Ascending aorta (tissue), 2 donors: ENCODE measurements around the gene SLC7A1. TPM values are rescaled to one million over a fixed set of nuclear protein-coding genes. Genes with fewer than 3 reads are reported as not detected.

Experiments
- DNase-seq, 2 donors: peaks; one replicate each; pipeline ENCODE4 v3.0.0-alpha.2; 2019; ENCODE audit warnings: low spot score in 2 of 2
- H3K27ac ChIP-seq, 2 donors: fragments of 200-600 bp; sonication (generic); one replicate each; pipeline ENCODE4 v1.5.1; 2016 to 2017; ENCODE audit warnings: mild to moderate bottlenecking in 1 of 2
- H3K27me3 ChIP-seq: fragments of 200-600 bp; sonication (generic); one replicate; pipeline ENCODE4 v1.5.1; 2017
- H3K36me3 ChIP-seq, 2 donors: fragments of 200-600 bp; sonication (generic); one replicate each; pipeline ENCODE4 v1.5.1; 2016
- H3K4me1 ChIP-seq, 2 donors: fragments of 200-600 bp; sonication (generic); one replicate each; pipeline ENCODE4 v1.5.1; 2016 to 2017; ENCODE audit warnings: mild to moderate bottlenecking in 1 of 2
- H3K4me3 ChIP-seq, 2 donors: fragments of 200-600 bp; sonication (generic); one replicate each; pipeline ENCODE4 v1.5.1; 2016 to 2017; ENCODE audit warnings: mild to moderate bottlenecking in 1 of 2
- H3K9me3 ChIP-seq, 2 donors: fragments of 200-600 bp; sonication (generic); one replicate each; pipeline ENCODE4 v1.5.1; 2016
- intact Hi-C: fragments of 100-400 bp; cut with DNase I; formaldehyde crosslinking; loops from one replicate; pipeline ENCODE4 v1.15.1; 2023
- total RNA-seq: library from RNA; depleted of rRNA; stranded (reverse); fragments of >200 nt; gene quantifications from one replicate; pipeline ENCODE4 v1.1.0, GENCODE V29; 2016
- TF ChIP-seq, protein P1 (sequence below), 3 experiments: fragments of 200-600 bp in 2 of 3; fragments of 450-650 bp in 1 of 3; sonication (generic) in 2 of 3; IDR thresholded peaks; one replicate each; pipeline ENCODE4 v1.5.1; 2016 to 2019; ENCODE audit warnings: antibody characterized with exemption in 3 of 3, mild to moderate bottlenecking in 1 of 3, moderate library complexity in 1 of 3

SLC7A1 gene
- total RNA-seq, 1 donor from 2014 or later, result 17.2 TPM

DNA sequence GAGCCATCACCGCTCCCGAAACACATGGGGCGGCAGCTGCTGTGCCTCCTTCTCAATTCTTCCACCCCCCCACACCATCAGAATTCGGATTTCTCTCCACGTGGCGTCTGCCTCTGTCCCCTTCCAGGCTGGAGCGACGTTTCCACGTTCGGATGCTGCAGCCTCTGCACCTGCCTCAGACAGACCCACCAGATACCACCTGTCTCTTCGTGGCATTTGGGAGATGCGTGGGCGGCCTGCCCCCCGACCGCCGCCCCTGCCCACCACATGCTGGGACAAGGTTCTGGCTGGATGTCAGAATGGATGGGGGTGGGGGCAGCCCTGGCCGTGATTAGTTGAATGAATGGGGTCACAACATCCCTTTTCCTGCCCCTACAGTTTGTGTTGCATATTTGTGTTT lies 90.0 kb downstream of the SLC7A1 start:
- TF ChIP-seq, protein P1, sequence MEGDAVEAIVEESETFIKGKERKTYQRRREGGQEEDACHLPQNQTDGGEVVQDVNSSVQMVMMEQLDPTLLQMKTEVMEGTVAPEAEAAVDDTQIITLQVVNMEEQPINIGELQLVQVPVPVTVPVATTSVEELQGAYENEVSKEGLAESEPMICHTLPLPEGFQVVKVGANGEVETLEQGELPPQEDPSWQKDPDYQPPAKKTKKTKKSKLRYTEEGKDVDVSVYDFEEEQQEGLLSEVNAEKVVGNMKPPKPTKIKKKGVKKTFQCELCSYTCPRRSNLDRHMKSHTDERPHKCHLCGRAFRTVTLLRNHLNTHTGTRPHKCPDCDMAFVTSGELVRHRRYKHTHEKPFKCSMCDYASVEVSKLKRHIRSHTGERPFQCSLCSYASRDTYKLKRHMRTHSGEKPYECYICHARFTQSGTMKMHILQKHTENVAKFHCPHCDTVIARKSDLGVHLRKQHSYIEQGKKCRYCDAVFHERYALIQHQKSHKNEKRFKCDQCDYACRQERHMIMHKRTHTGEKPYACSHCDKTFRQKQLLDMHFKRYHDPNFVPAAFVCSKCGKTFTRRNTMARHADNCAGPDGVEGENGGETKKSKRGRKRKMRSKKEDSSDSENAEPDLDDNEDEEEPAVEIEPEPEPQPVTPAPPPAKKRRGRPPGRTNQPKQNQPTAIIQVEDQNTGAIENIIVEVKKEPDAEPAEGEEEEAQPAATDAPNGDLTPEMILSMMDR (IDR thresholded peaks at IDR 0.05), result no peak

DNA sequence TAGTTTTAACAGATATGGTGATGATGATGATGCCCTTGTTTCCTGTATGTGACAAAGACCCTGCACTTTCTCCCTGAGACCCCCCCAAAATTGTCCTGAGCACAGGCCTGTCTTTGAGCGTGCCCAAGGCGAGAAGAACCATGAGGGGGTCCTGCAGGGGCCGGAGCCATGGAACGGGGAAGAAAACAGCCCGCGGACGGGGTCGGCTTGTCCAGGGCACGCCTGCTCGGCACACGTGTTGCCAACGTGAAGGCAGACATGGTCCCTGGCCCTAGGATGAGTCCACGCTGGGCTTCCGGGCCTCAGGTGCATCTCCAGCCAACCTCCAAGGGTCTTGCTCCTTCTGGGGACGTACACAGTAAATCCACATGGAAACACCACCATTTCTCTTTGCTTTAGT lies 90.8 kb downstream of the SLC7A1 start:
- Histone ChIP-seq H3K36me3 (peaks cover 0 to 23% of the 10 kb centered on the region in 2 donors), H3K4me1 (peaks cover 0 to 3% of the 10 kb centered on the region in 2 donors), H3K27ac (no peak overlapping the region), H3K4me3 (no peak overlapping the region), H3K27me3 (no peaks in the 10 kb centered on the region), H3K9me3 (no peaks in the 10 kb centered on the region)
- DNase-seq, result no peak
- TF ChIP-seq, protein P1 (IDR thresholded peaks at IDR 0.05), result no peak
- intact Hi-C loops, result loop anchor here (5.0 kb wide), 2 partner anchors 268 to 418 kb away; no protein-coding TSS in a partner anchor

More for the DNA sequence above, 90.0 kb downstream of the SLC7A1 start:
- Histone ChIP-seq H3K9me3 (no peaks in the 10 kb centered on the region), H3K27me3 (no peaks in the 10 kb centered on the region), H3K4me3 (no peak overlapping the region), H3K27ac (no peak overlapping the region), H3K4me1 (peaks cover 0 to 3% of the 10 kb centered on the region in 2 donors), H3K36me3 (peaks cover 0 to 22% of the 10 kb centered on the region in 2 donors)
- intact Hi-C loops, result loop anchor here (5.0 kb wide), 2 partner anchors 267 to 417 kb away; no protein-coding TSS in a partner anchor
- DNase-seq, result no peak

DNA sequence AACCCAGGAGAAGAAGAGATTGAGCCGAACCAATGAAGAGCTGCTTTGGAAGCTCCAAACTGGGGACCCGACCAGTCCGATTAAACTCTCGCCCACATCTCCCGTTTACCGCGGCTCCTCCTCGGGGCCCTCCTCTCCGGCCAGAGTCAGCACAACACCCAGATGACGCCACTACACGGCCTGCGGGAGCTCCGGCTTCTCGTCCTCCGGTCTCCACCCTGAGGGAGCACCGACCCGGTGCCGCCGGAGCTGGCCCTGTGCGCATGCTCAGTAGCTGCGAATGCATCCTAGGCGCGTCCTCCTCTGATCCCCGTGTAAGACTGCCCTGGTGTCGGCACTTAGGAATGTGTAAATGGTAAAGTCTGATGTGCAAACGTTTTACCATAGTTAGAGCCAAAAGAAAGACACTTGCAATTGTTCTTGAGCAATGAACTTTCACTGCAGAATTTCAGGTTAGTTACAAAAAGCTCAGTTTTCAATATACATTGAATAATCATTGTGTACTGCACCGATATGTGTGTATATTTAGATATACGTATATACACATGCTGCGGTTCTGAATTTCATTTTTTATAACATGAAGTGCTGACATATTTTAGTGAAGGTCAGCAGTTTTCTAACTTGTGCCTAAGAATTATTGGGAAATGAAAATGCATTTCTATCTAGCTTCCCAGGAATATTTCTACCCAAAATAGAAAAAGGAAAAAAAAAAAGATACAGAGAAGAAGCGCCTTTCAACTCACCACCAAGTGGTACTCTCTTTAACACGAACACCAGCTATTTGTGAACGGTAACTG lies 92.2 kb downstream of the SLC7A1 start:
- Histone ChIP-seq H3K4me1 (peaks cover 0 to 3% of the 10 kb centered on the region in 2 donors), H3K9me3 (no peaks in the 10 kb centered on the region), H3K36me3 (peaks cover 10 to 36% of the 10 kb centered on the region in 2 donors), H3K27ac (no peak overlapping the region), H3K27me3 (no peaks in the 10 kb centered on the region), H3K4me3 (no peak overlapping the region)
- intact Hi-C loops, result no loop called here
- TF ChIP-seq, protein P1 (IDR thresholded peaks at IDR 0.05), result no peak
- DNase-seq, result no peak

DNA sequence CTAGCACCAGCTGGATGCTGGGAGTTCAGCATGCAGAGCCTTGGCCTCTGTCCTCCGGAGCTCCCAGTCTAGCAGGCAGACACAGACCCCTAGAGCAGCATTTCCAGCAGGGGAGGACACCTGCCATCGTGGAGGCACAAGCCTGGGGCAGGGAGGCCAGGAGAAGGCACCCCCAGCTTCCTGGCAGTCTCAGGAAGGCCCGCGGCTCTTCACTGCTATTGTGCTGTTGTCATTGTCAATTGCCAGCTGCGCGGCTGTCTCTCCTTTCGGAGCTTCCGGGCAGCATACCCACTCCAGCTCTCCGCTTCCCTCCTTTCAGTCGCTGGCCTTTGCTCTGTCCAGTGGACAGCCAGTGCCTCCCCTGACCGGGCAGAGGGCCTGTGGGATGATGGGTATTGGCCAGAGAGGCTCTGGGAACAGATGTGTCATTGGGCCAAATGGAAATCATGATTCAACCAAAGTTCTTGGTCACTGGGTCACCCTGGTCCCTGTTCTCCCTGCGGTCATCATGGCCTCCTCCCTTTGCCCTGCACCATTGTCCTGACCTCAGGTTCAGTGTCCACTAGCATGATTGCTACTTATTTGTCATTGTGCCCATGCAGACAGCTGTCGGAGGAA lies 93.0 kb downstream of the SLC7A1 start:
- intact Hi-C loops, result no loop called here
- Histone ChIP-seq H3K27me3 (no peaks in the 10 kb centered on the region), H3K36me3 (peaks cover 12 to 38% of the 10 kb centered on the region in 2 donors), H3K4me3 (no peak overlapping the region), H3K27ac (no peak overlapping the region), H3K4me1 (peaks cover 0 to under 1% of the 10 kb centered on the region in 2 donors), H3K9me3 (no peaks in the 10 kb centered on the region)
- DNase-seq, result no peak
- TF ChIP-seq, protein P1 (IDR thresholded peaks at IDR 0.05), result no peak

DNA sequence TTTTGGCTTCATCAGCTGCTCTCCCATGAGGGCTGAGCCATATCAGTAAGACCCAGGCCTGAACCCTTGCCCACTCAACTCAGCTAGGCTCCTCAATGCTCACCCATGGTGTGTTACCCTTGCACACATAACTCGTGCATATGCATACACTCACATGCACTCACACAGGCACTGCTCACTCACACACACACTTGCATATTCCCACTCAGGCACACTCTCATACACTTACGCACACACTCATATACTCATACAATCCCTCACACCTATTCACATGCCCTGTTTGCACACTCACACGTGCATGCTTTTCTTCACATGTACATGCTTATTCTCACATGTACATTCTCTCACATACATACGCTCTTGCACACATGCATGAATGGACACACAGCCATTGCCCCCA lies 93.8 kb downstream of the SLC7A1 start:
- DNase-seq, result no peak
- H3K9me3 ChIP-seq, result no peaks in the 10 kb centered on the region
- no peaks in the 10 kb centered on the region for H3K27me3 ChIP-seq
- TF ChIP-seq, protein P1 (IDR thresholded peaks at IDR 0.05), result no peak
- H3K4me3 ChIP-seq, result no peak overlapping the region
- peaks cover 12 to 38% of the 10 kb centered on the region in 2 donors for H3K36me3 ChIP-seq
- H3K4me1 ChIP-seq, result peaks cover 7 to 8% of the 10 kb centered on the region in 2 donors
- no peak overlapping the region for H3K27ac ChIP-seq
- intact Hi-C loops, result no loop called here
